K562 treated with DMSO at 1 percent for 48 hours (cell line): ENCODE measurements around the gene LIPM. TPM values are rescaled to one million over a fixed set of nuclear protein-coding genes. Genes with fewer than 3 reads are reported as not detected.

Experiments
- total RNA-seq: library from RNA; unstranded; fragments of 300-600 nt; gene quantifications from 2 replicates; pipeline ENCODE4 v1.2.3, GENCODE V29; 2022; ENCODE audit warnings: low replicate concordance; ENCODE audit errors: extremely low read depth

Gene LIPM, protein sequence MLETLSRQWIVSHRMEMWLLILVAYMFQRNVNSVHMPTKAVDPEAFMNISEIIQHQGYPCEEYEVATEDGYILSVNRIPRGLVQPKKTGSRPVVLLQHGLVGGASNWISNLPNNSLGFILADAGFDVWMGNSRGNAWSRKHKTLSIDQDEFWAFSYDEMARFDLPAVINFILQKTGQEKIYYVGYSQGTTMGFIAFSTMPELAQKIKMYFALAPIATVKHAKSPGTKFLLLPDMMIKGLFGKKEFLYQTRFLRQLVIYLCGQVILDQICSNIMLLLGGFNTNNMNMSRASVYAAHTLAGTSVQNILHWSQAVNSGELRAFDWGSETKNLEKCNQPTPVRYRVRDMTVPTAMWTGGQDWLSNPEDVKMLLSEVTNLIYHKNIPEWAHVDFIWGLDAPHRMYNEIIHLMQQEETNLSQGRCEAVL
- not detected in 2 replicates for total RNA-seq

GRCh38 chr10:88802523-88803285 lies at the start of gene LIPM:
LIPM (plus strand) TSS chr10:88802730; CDS start chr10:88802897, 167 bp downstream.

GRCh38 chr10:88759366-88760101 lies 43.0 kb upstream of the LIPM start, which contains the start of gene LIPN:
LIPN (plus strand) TSS chr10:88760020; CDS start chr10:88761406, 1,386 bp downstream.

GRCh38 chr10:88851706-88852105 lies 49.2 kb downstream of the LIPM start, which contains the start of gene ANKRD22:
ANKRD22 (minus strand) TSS chr10:88851844; CDS start chr10:88851607, 237 bp downstream.

Other genes starting within 250 kb of the LIPM start
- gene RNLS, start 219.4 kb upstream of the LIPM start, total RNA-seq: not detected in 2 replicates
- not detected in 2 replicates for gene LIPJ, start 216.0 kb upstream of the LIPM start, total RNA-seq
- not detected in 2 replicates for gene LIPF, start 138.3 kb upstream of the LIPM start, total RNA-seq
- not detected in 2 replicates for gene LIPK, start 96.5 kb upstream of the LIPM start, total RNA-seq
- not detected in 2 replicates for gene LIPN, start 42.7 kb upstream of the LIPM start, total RNA-seq
- not detected in 2 replicates for gene ANKRD22, start 49.1 kb downstream of the LIPM start, total RNA-seq
- gene STAMBPL1, start 77.5 kb downstream of the LIPM start, total RNA-seq: not detected in 2 replicates
- not detected in 2 replicates for gene ACTA2, start 150.0 kb downstream of the LIPM start, total RNA-seq
- not detected in 2 replicates for gene FAS, start 188.1 kb downstream of the LIPM start, total RNA-seq